Skeletal muscle cell (primary cell): ENCODE measurements around the gene APBA3.

Source experiments
- DNase-seq: peaks from one replicate; pipeline ENCODE4 v3.0.0-alpha.2; 2010; ENCODE audit warnings: low read depth
- H3K4me3 ChIP-seq: 2 replicates; pipeline ENCODE4 v1.5.1; 2011; ENCODE audit warnings: low read depth, mild to moderate bottlenecking, control low read depth, low read length, moderate library complexity

The APBA3 gene

GRCh38 chr19:3753631-3754410 is 7.7 kb downstream of the APBA3 start:
- H3K4me3 ChIP-seq, result no peak overlapping the region
- no peak for DNase-seq

GRCh38 chr19:3752492-3752891 is 9.0 kb downstream of the APBA3 start:
- H3K4me3 ChIP-seq, result no peak overlapping the region
- no peak for DNase-seq

GRCh38 chr19:3751236-3751635 is 10.3 kb downstream of the APBA3 start:
- no peak overlapping the region for H3K4me3 ChIP-seq
- no peak for DNase-seq

GRCh38 chr19:3750211-3750610 is 11.3 kb downstream of the APBA3 start:
- H3K4me3 ChIP-seq, result no peak overlapping the region
- DNase-seq, result no peak

- no peak for DNase-seq
These were observed 12.5 kb downstream of the APBA3 start for GRCh38 chr19:3748965-3749364.

GRCh38 chr19:3746371-3747056 is 15.0 kb downstream of the APBA3 start:
- no peak overlapping the region for H3K4me3 ChIP-seq
- no peak for DNase-seq

More at GRCh38 chr19:3748965-3749364, 12.5 kb downstream of the APBA3 start:
- no peak overlapping the region for H3K4me3 ChIP-seq

GRCh38 chr19:3745363-3746045 is 16.0 kb downstream of the APBA3 start:
- no peak for DNase-seq

GRCh38 chr19:3743486-3743885 is 18.0 kb downstream of the APBA3 start:
- no peak for DNase-seq
- H3K4me3 ChIP-seq, result no peak overlapping the region

More at GRCh38 chr19:3745363-3746045, 16.0 kb downstream of the APBA3 start:
- H3K4me3 ChIP-seq, result no peak overlapping the region

GRCh38 chr19:3740431-3740830 is 21.1 kb downstream of the APBA3 start:
- no peak for DNase-seq
- no peak overlapping the region for H3K4me3 ChIP-seq

- H3K4me3 ChIP-seq, result no peak overlapping the region
- DNase-seq, result no peak
These were observed 22.8 kb downstream of the APBA3 start for GRCh38 chr19:3738477-3739220.

- no peak for DNase-seq
These were observed 23.8 kb downstream of the APBA3 start for GRCh38 chr19:3737487-3738205.

GRCh38 chr19:3736106-3736724 is 25.3 kb downstream of the APBA3 start:
- no peak overlapping the region for H3K4me3 ChIP-seq
- DNase-seq, result no peak

More at GRCh38 chr19:3737487-3738205, 23.8 kb downstream of the APBA3 start:
- H3K4me3 ChIP-seq, result no peak overlapping the region

- H3K4me3 ChIP-seq, result no peak overlapping the region
- no peak for DNase-seq
These were observed 27.2 kb downstream of the APBA3 start for GRCh38 chr19:3734310-3734600.

- no peak overlapping the region for H3K4me3 ChIP-seq
- no peak for DNase-seq
These were observed 27.8 kb downstream of the APBA3 start for GRCh38 chr19:3733549-3734309.

- no peak for DNase-seq
- no peak overlapping the region for H3K4me3 ChIP-seq
These were observed 29.4 kb downstream of the APBA3 start for GRCh38 chr19:3732108-3732507.

GRCh38 chr19:3730457-3730958 is 31.0 kb downstream of the APBA3 start:
- no peak for DNase-seq
- H3K4me3 ChIP-seq, result no peak overlapping the region

GRCh38 chr19:3725640-3726310 is 35.7 kb downstream of the APBA3 start:
- H3K4me3 ChIP-seq, result no peak overlapping the region
- no peak for DNase-seq
